KMS-11 (cell line): ENCODE data around the gene JAK1.
"Not testable (repeated sequence)": the region's sequence is repeated elsewhere in the genome, so short reads cannot be mapped to it uniquely, and the experiment has no call there.

Experiments
- H2AFZ ChIP-seq: fragments of 200-600 bp; sonication (generic); 2 replicates; pipeline ENCODE4 v1.6.1; 2016; ENCODE audit warnings: antibody characterized with exemption, mixed run types, low read depth
- H3K27ac ChIP-seq: fragments of 200-600 bp; sonication (generic); 2 replicates; pipeline ENCODE4 v1.6.1; 2016; ENCODE audit warnings: mild to moderate bottlenecking, mixed run types
- H3K27me3 ChIP-seq: fragments of 200-600 bp; sonication (generic); 2 replicates; pipeline ENCODE4 v1.6.1; 2017; ENCODE audit warnings: mild to moderate bottlenecking, low read depth, mixed run types, moderate library complexity; ENCODE audit not compliant: insufficient read depth
- H3K36me3 ChIP-seq: fragments of 200-600 bp; sonication (generic); 2 replicates; pipeline ENCODE4 v1.6.1; 2017; ENCODE audit warnings: mild to moderate bottlenecking, mixed run types; ENCODE audit not compliant: insufficient read depth
- H3K4me1 ChIP-seq: fragments of 200-600 bp; sonication (generic); 2 replicates; pipeline ENCODE4 v1.6.1; 2016; ENCODE audit warnings: mild to moderate bottlenecking, low read depth, mixed run types; ENCODE audit not compliant: poor library complexity, severe bottlenecking
- H3K4me2 ChIP-seq: fragments of 200-600 bp; sonication (generic); 2 replicates; pipeline ENCODE4 v1.7.0; 2016; ENCODE audit warnings: mild to moderate bottlenecking, mixed run types
- H3K4me3 ChIP-seq: fragments of 200-600 bp; sonication (generic); IDR thresholded peaks from 2 replicates; pipeline ENCODE4 v1.6.1; 2017; ENCODE audit warnings: low read depth, low read length, mixed read lengths; ENCODE audit not compliant: insufficient read depth
- H3K79me2 ChIP-seq: fragments of 200-600 bp; sonication (generic); 2 replicates; pipeline ENCODE4 v1.6.1; 2016; ENCODE audit warnings: low read depth, mixed run types; ENCODE audit not compliant: insufficient read depth
- H3K9ac ChIP-seq: fragments of 200-600 bp; sonication (generic); 2 replicates; pipeline ENCODE4 v1.6.1; 2016; ENCODE audit warnings: mild to moderate bottlenecking, mixed run types
- H4K20me1 ChIP-seq: fragments of 200-600 bp; sonication (generic); 2 replicates; pipeline ENCODE4 v1.6.1; 2016; ENCODE audit warnings: mild to moderate bottlenecking, mixed run types; ENCODE audit not compliant: insufficient read depth
- TF ChIP-seq, protein P1 (sequence below): fragments of 200-600 bp; sonication (generic); conservative IDR thresholded peaks from 2 replicates; pipeline ENCODE4 v1.6.1; 2017; ENCODE audit warnings: low read depth, mild to moderate bottlenecking, antibody characterized with exemption, low read length, moderate library complexity, mixed read lengths

Gene JAK1

GRCh38 chr1:64934878-64935275 is 31.5 kb downstream of the JAK1 start:
- Histone ChIP-seq H2AFZ (no peak overlapping the region), H3K9ac (no peak overlapping the region), H4K20me1 (0 out of 2 replicates have a peak, but pooled peaks cover 11% of the 10 kb centered on the region), H3K27ac (no peak overlapping the region), H3K4me1 (peaks cover 21% of the 10 kb centered on the region), H3K36me3 (no peaks in the 10 kb centered on the region), H3K4me3 (no peak overlapping the region), H3K27me3 (no peaks in the 10 kb centered on the region), H3K79me2 (peaks cover 76% of the 10 kb centered on the region), H3K4me2 (no peak overlapping the region)
- TF ChIP-seq, protein P1, sequence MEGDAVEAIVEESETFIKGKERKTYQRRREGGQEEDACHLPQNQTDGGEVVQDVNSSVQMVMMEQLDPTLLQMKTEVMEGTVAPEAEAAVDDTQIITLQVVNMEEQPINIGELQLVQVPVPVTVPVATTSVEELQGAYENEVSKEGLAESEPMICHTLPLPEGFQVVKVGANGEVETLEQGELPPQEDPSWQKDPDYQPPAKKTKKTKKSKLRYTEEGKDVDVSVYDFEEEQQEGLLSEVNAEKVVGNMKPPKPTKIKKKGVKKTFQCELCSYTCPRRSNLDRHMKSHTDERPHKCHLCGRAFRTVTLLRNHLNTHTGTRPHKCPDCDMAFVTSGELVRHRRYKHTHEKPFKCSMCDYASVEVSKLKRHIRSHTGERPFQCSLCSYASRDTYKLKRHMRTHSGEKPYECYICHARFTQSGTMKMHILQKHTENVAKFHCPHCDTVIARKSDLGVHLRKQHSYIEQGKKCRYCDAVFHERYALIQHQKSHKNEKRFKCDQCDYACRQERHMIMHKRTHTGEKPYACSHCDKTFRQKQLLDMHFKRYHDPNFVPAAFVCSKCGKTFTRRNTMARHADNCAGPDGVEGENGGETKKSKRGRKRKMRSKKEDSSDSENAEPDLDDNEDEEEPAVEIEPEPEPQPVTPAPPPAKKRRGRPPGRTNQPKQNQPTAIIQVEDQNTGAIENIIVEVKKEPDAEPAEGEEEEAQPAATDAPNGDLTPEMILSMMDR, result no peak

GRCh38 chr1:64934115-64934877 is 32.1 kb downstream of the JAK1 start:
- Histone ChIP-seq H3K4me3 (no peak overlapping the region), H4K20me1 (0 out of 2 replicates have a peak, but pooled peaks cover 11% of the 10 kb centered on the region), H3K79me2 (peaks cover 78% of the 10 kb centered on the region), H3K4me1 (peaks cover 16% of the 10 kb centered on the region), H3K27me3 (no peaks in the 10 kb centered on the region), H3K9ac (no peak overlapping the region), H3K27ac (no peak overlapping the region), H3K4me2 (no peak overlapping the region), H3K36me3 (no peaks in the 10 kb centered on the region), H2AFZ (no peak overlapping the region)
- TF ChIP-seq, protein P1, result no peak

DNA sequence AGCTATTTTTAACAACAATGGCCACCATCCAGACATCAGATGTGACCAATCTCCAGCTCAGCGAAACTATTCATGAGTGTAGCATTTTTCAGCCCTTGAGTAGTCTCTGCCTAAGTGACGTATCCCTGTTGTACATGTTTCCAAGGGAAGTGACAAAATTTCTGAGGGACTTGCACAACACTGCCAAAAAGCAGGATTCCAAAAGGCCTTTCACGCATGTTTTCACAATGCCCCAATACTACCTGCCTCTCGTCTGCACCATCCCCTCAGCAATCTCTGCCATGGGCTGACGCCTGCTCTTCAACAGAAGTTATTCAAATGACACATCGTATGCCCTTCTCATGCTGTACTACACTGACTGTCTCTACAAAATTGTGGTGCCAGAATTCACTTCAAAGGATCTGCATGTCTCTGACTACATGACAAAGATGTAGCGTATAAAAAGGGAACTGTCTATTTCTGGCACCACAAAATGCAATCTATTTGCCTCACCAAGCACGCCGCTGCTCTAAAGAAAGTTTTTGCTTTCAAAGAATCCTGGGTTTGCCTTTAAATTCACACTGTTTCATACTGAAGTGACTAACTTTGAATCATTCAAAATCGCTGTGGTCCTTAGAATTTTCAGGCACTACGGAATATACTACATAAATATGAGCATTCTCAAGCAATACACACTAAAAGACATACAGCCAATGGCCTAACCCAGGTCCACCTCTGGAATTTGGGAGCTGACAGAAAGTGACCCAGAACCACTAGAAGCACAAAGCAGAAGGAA is 32.9 kb downstream of the JAK1 start:
- Histone ChIP-seq H3K4me2 (no peak overlapping the region), H3K4me3 (no peak overlapping the region), H3K36me3 (no peaks in the 10 kb centered on the region), H3K9ac (no peak overlapping the region), H4K20me1 (0 out of 2 replicates have a peak, but pooled peaks cover 11% of the 10 kb centered on the region), H3K79me2 (peaks cover 70% of the 10 kb centered on the region), H3K27me3 (no peaks in the 10 kb centered on the region), H2AFZ (no peak overlapping the region), H3K27ac (no peak overlapping the region), H3K4me1 (peaks cover 16% of the 10 kb centered on the region)
- TF ChIP-seq, protein P1, result no peak

DNA sequence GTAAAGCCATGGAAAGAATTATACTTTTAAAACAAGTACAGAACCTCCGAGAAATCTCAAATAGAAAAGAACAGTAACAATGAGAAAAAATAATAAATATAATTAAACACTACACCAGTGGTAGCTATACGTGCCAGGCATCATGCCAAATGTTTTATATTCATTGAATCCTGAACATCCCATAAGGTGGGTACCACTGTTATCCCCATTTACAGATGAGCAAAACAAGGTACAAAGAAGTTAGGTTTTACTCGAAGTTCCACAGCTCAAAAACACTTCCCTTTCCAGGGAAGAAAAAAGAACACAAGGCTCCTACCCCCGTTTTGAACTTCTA is 33.4 kb downstream of the JAK1 start:
- TF ChIP-seq, protein P1, result no peak
- Histone ChIP-seq H2AFZ (no peak overlapping the region), H3K27me3 (no peaks in the 10 kb centered on the region), H3K4me1 (peaks cover 13% of the 10 kb centered on the region), H3K79me2 (peaks cover 67% of the 10 kb centered on the region), H3K4me2 (no peak overlapping the region), H3K27ac (no peak overlapping the region), H4K20me1 (0 out of 2 replicates have a peak, but pooled peaks cover 11% of the 10 kb centered on the region), H3K36me3 (no peaks in the 10 kb centered on the region), H3K9ac (no peak overlapping the region), H3K4me3 (no peak overlapping the region)

- not testable (repeated sequence) for H3K9ac ChIP-seq, H3K4me2 ChIP-seq, H3K27me3 ChIP-seq, H2AFZ ChIP-seq, H4K20me1 ChIP-seq, H3K36me3 ChIP-seq, H3K27ac ChIP-seq, H3K4me3 ChIP-seq, H3K4me1 ChIP-seq
- H3K79me2 ChIP-seq, result peaks cover 55% of the 10 kb centered on the region; the same call in 1 of the 2 replicates
These were observed 35.7 kb downstream of the JAK1 start for GRCh38 chr1:64930640-64931039.
